ENCODE measurements around the gene INSYN1.

- TF ChIP-seq CTCF (IDR thresholded peaks at IDR 0.05) (no peak), EP300 (IDR thresholded peaks at IDR 0.05) (no peak), POLR2A (IDR thresholded peaks at IDR 0.05) (no peak)
Observed at GRCh38 chr15:73750951-73751350, 2.2 kb downstream of the INSYN1 start.

Measured in stomach (tissue), 4 donors.